ENCODE data around the gene BLOC1S3. TPM values are rescaled to one million over a fixed set of nuclear protein-coding genes. Genes with fewer than 3 reads are reported as not detected.

BLOC1S3 gene
- total and polyA plus RNA-seq, 2 of the 13 experiments (the other 11 are each of a cell fraction or from before 2014, with no cell fraction given) = 4.3 to 4.8 TPM

DNA sequence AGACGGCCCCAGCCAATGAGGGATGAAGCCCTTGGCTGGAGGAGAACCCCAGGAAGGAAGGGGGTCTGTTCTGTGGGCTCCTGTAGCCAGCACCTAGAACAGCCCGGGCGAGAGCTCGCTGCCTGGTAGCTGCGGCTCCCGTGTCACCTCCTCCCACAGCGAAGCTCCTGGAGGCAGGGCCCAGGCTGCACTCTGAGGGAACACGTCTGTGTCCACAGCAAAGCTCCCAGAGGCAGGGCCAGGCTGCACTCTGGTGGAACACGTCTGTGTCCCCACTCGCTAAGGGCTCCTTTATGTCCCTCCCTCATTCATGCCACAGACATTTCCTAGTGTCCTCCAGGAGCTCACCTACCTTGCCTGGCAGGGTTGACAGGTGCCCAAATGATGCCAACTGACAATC lies 9.0 kb upstream of the BLOC1S3 start:
- FAIRE-seq = no peak
- Histone ChIP-seq H4K20me1 (ENCODE audit: insufficient read depth, low read length) (no peaks in the 10 kb centered on the region), H3K27me3 (ENCODE audit: control insufficient read depth in 1 of 2, insufficient read depth in 2 of 2, low read length in 2 of 2) (no peaks in the 10 kb centered on the region), H3K9me3 (ENCODE audit: low read length) (no peaks in the 10 kb centered on the region), H3K36me3 (replicated peaks in 1 of 2; ENCODE audit: control insufficient read depth in 1 of 2, insufficient read depth in 2 of 2, low read length in 2 of 2) (no peaks in the 10 kb centered on the region), H2AFZ (ENCODE audit: low read length) (no peak overlapping the region), H3K27ac (ENCODE audit: extremely low read length, insufficient read depth, low read length) (no peak overlapping the region), H3K4me2 (ENCODE audit: low read depth, low read length) (no peak overlapping the region), H3K79me2 (ENCODE audit: insufficient read depth, low read length) (no peaks in the 10 kb centered on the region), H3K4me1 (ENCODE audit: insufficient read depth, low read length) (peaks cover 97% of the 10 kb centered on the region), H3K9ac (ENCODE audit: insufficient read depth, low read depth, low read length) (no peak overlapping the region), H3K4me3 (replicated peaks in 1 of 3; ENCODE audit: insufficient read depth in 1 of 3, low read depth in 2 of 3, low read length in 3 of 3) (no peak overlapping the region)
- in situ Hi-C loops (cut with HindIII; ENCODE audit: extremely low pct_ligation_motif_present, low pct_unique_long_range_greater_than_20kb) (no loop called here), intact Hi-C loops (cut with micrococcal nuclease; ENCODE audit: unreplicated experiment) (no loop called here)
- no TSS peak for BruUV-seq (replicated peaks)
- WGBS (ENCODE audit: low lambda C conversion rate) = 87% methylated on average over 6 of the region's 10 CpGs
- DNase-seq (ENCODE audit: low spot score) = no peak
- CTCF ChIA-PET (ENCODE audit: low intra/inter-chr PET ratio, low total read pairs) = no interaction called here
- POLR2A ChIA-PET = interaction anchor here (1.8 to 4.0 kb wide), 2 partner anchors 9 to 15 kb away, joined by 3 to 29 read pairs; partner anchors contain the start of genes BLOC1S3 and TRAPPC6A
- no peak for ATAC-seq
- TF ChIP-seq MXD4 (CRISPR knock-in tag; IDR thresholded peaks at IDR 0.05) = no peak
- no peak for TF ChIP-seq U2AF1 (optimal IDR thresholded peaks at IDR 0.05; ENCODE audit: low read depth, low read length)
- TF ChIP-seq, protein P1, sequence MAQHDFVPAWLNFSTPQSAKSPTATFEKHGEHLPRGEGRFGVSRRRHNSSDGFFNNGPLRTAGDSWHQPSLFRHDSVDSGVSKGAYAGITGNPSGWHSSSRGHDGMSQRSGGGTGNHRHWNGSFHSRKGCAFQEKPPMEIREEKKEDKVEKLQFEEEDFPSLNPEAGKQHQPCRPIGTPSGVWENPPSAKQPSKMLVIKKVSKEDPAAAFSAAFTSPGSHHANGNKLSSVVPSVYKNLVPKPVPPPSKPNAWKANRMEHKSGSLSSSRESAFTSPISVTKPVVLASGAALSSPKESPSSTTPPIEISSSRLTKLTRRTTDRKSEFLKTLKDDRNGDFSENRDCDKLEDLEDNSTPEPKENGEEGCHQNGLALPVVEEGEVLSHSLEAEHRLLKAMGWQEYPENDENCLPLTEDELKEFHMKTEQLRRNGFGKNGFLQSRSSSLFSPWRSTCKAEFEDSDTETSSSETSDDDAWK (CRISPR knock-in tag; IDR thresholded peaks at IDR 0.05) = no peak
- TF ChIP-seq, protein P2, sequence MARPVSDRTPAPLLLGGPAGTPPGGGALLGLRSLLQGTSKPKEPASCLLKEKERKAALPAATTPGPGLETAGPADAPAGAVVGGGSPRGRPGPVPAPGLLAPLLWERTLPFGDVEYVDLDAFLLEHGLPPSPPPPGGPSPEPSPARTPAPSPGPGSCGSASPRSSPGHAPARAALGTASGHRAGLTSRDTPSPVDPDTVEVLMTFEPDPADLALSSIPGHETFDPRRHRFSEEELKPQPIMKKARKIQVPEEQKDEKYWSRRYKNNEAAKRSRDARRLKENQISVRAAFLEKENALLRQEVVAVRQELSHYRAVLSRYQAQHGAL (CRISPR knock-in tag; IDR thresholded peaks at IDR 0.05; ENCODE audit: not compliant biosample characterization) = no peak

All from HepG2 (cell line).